ENCODE results near the gene HLCS.
"Not testable (repeated sequence)": the region's sequence is repeated elsewhere in the genome, so short reads cannot be mapped to it uniquely, and the experiment has no call there.

The HLCS gene

GRCh38 chr21:36966066-36966820 lies at the start of gene HLCS:
Gene HLCS (minus strand): TSS chr21:36966669. CDS start chr21:36966638, 31 bp downstream.
- peak; percentile 44 to 62 for DNase-seq (ENCODE audit: low read depth in 2 of 2)

DNA sequence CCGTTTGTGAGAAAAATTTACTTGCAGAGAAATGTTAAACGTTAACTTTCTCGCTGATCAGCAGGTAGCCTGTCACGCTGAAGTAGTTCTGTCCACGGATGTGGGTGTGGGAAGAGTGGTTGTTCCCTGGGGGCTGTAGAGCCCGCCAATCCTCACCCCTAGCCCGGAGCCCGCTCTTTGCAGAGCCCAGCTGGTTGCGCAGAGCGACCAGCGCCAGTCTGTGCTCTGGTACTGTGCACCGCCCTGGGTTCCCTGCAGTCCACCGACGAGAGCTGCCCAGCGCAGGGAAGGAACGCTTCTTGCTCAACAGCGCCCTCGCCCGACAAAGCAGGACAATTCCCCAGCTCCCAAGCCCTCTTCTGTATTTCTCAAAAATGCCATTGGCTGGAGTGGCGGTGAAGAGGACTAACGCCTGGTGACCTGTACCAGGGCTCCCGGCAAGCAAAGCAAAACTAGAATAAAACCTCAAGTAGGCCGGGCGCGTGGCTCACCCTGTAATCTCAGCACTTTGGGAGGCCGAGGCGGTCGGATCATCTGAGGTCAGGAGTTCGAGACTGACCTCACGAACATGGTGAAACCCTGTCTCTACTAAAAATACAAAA lies 43.4 kb upstream of the HLCS start:
- peak; percentile 49 to 54 for DNase-seq (ENCODE audit: low read depth in 2 of 2)

DNA sequence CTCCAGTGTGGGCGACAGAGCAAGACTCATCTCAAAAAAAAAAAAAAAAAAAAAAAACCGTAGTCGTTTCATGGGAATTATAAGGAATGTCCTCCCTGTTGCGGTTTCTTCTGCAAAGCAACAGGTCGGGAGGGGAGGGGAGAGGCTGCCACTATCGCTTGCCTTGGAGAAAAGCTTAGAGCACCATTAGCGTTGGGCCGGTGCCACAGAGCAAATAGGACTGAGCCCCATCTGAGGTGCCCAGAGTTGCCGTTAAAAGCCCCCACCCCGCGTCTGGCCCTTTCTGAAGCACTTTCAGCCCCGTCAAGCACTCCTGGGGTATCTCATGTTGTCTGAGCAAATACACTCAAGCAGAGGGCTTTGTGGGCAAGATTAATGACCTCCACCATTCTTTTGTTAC lies 42.3 kb upstream of the HLCS start:
- no peak for DNase-seq (ENCODE audit: low read depth in 2 of 2)

GRCh38 chr21:37006486-37007291 lies 40.2 kb upstream of the HLCS start, which contains the start of gene RIPPLY3:
Gene RIPPLY3 (plus strand): TSS chr21:37006702. CDS start chr21:37006773, 71 bp downstream.
- no peak for DNase-seq (ENCODE audit: low read depth in 2 of 2)

GRCh38 chr21:37005548-37006485 lies 39.3 kb upstream of the HLCS start:
- no peak for DNase-seq (ENCODE audit: low read depth in 2 of 2)

DNA sequence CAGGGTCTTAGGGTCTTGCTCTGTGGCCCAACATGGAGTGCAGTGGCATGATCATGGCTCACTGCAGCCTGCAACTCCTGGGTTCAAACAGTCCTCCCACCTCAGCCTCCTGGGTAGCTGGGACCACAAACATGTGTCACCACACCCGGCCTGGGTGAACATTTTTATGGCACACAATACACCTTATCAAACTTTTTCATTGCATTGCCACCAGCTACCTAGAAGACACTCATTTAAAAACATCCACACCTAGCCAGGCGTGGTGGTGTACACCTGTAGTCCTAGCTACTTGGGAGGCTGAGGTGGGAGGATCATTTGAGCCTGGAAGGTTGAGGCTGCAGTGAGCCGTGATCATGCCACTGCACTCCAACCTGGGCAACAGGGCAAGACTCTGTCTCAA lies 37.4 kb upstream of the HLCS start:
- not testable (repeated sequence) for DNase-seq (ENCODE audit: low read depth in 2 of 2)

GRCh38 chr21:37002851-37003250 lies 36.4 kb upstream of the HLCS start:
- DNase-seq (ENCODE audit: low read depth in 2 of 2) = not testable (repeated sequence)

- no peak for DNase-seq (ENCODE audit: low read depth in 2 of 2)
Observed at GRCh38 chr21:37001441-37001840, 35.0 kb upstream of the HLCS start.

DNA sequence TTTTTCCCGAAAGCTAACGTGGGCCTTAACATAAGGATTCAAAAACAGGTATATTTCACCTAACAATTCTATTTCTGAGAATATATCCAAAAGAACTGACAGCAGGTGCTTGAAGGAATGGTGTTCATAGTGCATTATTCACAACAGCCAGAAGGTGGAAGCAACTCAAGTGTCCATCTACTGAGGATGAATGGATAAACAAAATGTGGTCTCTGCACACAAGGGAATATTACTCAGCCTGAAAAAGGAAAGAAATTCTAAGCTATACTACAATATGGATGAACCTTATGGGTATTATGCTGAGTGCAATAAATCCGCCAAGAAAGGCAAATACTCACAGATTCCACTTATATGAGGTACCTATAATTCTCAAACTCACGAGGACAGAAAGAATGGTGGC lies 33.9 kb upstream of the HLCS start:
- no peak for DNase-seq (ENCODE audit: low read depth in 2 of 2)

GRCh38 chr21:36999131-36999898 lies 32.8 kb upstream of the HLCS start:
- no peak for DNase-seq (ENCODE audit: low read depth in 2 of 2)

DNA sequence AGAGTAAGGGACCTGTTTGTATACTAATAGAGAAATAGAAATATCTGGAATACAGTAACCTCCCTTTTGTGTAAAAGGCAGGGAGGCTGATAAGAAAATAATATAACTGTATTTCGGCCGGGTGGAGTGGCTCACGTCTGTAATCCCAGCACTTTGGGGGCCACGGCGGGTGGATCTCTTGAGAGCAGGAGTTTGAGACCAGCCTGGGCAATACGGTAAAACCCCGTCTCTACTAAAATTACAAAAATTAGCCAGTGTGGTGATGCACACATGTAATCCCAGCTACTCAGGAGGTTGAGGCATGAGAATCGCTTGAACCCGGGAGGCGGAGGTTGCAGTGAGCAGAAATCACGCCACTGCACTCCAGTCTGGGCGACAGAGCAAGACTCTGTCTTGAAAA lies 28.8 kb upstream of the HLCS start:
- DNase-seq (ENCODE audit: low read depth in 2 of 2) = not testable (repeated sequence)

DNA sequence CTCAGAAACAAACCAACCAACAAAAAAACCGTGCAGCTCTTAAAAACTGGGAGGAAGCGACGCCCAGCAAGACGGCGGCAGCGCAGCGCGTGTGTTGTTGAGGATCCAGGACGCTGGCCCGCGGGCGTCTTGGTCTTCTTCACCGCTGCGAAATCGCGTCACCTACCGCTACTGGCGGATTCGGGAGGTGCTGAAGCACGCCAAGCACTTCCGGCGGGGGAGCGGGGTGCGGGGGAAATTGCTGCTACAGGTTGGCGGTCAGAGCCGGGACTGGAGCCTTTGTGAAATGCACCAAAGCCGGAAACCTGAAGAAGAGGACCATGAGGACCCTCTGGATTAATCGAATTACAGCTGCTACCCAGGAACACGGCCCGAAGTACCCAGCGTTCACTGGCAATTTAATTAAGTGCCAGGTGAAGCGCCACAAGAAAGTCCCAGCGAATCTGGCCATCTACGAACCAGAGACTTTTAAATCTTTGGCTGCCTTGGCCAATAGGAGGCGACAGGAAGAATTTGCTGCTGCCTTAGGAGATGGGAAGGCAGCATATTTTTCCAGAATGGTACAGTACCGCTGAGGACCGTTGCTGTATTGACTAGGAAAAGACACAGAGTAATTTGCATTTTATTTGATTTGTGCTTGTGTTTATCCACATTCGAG lies 28.2 kb upstream of the HLCS start:
- no peak for DNase-seq (ENCODE audit: low read depth in 2 of 2)

- DNase-seq (ENCODE audit: low read depth in 2 of 2) = no peak
Observed at GRCh38 chr21:36992671-36993070, 26.2 kb upstream of the HLCS start.

- DNase-seq (ENCODE audit: low read depth in 2 of 2) = no peak
Observed at GRCh38 chr21:36990508-36991205, 24.2 kb upstream of the HLCS start.

DNA sequence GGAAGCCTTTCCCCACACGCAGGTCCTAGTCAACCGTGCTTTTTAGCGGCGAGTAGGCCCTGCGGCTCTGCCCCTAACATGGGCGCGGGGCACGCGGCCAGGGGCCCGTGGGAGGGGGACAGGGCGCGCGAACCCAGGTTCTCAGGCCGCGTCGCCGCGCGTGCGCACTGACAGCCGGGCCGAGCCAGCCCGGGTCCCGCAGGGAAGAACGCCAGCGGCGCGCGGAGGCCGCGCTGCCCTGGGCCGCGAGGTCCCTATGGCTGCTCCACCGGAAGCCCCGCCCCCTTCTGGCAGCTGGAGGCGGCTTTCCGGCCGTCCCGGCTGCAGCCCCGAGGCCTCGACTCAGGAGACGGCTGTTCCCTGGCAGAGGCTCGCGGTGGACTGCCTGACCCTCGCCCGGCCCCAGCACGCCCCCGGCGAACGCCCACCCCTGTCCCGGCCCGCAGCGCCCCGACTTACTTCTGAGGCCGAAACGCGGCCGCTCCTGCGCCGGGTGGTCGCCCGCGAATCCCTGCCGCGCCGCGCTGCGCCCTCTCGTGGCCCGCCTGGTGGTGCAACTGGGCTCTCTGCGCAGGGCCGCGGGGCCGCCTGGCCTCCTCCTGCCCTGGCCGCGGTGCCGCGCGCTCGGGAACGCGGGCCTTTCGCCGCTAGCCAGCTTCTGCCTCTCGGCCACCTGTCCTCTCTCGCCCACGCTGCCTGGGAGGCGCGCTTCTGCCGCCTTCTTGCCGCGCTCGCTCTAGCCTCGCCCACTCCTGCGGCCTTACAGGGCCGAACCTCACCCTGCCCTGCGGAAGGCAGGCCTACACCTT lies 23.4 kb upstream of the HLCS start:
- peak; percentile 67 to 83 for DNase-seq (ENCODE audit: low read depth in 2 of 2)

DNA sequence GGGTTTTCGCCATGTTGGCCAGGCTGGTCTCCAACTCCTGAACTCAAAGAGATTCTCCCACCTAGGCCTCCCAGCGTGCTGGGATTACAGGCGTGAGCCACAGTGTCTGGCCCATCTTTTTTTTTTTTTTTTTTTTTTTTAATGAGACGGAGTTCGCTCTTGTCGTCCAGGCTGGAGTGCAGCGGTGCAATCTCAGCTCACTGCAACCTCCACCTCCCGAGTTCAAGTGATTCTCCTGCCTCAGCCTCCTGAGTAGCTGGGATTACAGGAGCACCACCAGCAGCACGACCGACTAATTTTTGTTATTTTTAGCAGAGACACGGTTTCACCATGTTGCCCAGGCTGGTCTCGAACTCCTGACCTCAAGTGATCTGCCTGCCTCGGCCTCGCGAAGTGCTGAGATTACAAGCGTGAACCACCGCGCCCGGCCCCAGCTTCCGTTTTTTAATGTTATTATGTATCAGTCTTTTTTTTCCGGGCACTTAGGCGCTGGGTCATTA lies 22.8 kb upstream of the HLCS start:
- DNase-seq (ENCODE audit: low read depth in 2 of 2) = not testable (repeated sequence)

GRCh38 chr21:36988536-36988935 lies 22.1 kb upstream of the HLCS start:
- no peak for DNase-seq (ENCODE audit: low read depth in 2 of 2)

DNA sequence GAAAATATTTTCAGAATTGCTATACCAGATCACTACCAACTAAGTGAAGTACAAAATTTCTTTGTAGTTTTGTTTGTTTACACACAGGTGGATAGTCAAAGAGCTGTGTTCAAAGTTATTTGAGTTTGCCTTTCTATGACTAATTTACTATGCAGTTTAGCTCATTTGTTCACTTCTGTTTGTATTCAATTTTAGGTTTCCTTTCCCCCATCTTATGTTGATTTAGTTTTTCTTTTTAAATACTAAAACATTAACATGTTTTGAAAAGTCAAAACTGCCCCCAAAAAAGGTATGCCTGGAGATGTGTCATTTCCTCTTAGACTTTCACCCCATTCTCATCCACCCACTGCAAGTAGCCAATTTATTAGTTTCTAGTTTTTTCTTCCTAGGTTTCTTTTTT lies 21.4 kb upstream of the HLCS start:
- no peak for DNase-seq (ENCODE audit: low read depth in 2 of 2)
